ENCODE results near the gene BPTF.
"Not testable (repeated sequence)": the region's sequence is repeated elsewhere in the genome, so short reads cannot be mapped to it uniquely, and the experiment has no call there.

The BPTF gene

DNA sequence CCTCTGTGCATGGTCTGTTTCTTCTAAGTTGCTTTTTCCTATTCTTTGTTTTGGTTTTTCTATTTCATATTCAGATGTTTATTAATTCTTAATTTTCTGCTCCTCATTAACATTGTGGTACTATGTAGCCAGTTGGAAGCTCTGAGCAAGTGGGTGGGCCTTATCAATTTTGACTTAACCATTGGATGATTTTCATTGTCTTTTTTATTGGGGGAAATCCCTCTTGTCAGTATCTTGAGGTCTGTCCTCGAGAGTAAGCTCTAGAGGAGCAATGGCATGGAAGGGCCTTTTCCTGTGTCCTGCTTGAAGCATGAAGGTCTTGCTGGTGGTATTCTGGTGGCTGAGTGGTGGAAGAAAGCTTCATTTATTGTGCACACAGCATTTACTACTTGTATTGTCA is 31.1 kb downstream of the BPTF start:
- H3K27ac ChIP-seq (replicated peaks; ENCODE audit: low read length); H2BK12ac ChIP-seq (ENCODE audit: low read length); H4K91ac ChIP-seq (ENCODE audit: low read depth, low read length, poor library complexity); H3K79me1 ChIP-seq (ENCODE audit: low read depth, low read length); H3K4me3 ChIP-seq (ENCODE audit: low read length in 2 of 2); H2BK5ac ChIP-seq (ENCODE audit: low read length); H3K23ac ChIP-seq (ENCODE audit: low read depth, low read length, poor library complexity); H4K8ac ChIP-seq (ENCODE audit: low read depth, low read length); H2AK5ac ChIP-seq (ENCODE audit: low read depth, low read length); H2BK15ac ChIP-seq (ENCODE audit: low read length); H3K9ac ChIP-seq (ENCODE audit: low read depth, low read length, poor library complexity); H3K27me3 ChIP-seq (ENCODE audit: control insufficient read depth in 3 of 3, insufficient read depth in 3 of 3, low read depth in 1 of 3, low read length in 3 of 3); H3K18ac ChIP-seq (ENCODE audit: low read length); H3K14ac ChIP-seq (ENCODE audit: low read length); H3K4ac ChIP-seq (ENCODE audit: low read length); H2BK120ac ChIP-seq (ENCODE audit: low read depth, low read length); H3K4me2 ChIP-seq (ENCODE audit: insufficient read depth, low read length, poor library complexity, severe bottlenecking); H3K4me1 ChIP-seq (ENCODE audit: control insufficient read depth in 2 of 2, insufficient read depth in 1 of 2, low read depth in 1 of 2, low read length in 2 of 2); H2AFZ ChIP-seq (ENCODE audit: low read length); DNase-seq (ENCODE audit: low spot score): not testable (repeated sequence)
- Histone ChIP-seq H3K36me3 (replicated peaks in 1 of 2; ENCODE audit: control insufficient read depth in 2 of 2, insufficient read depth in 2 of 2, low read length in 2 of 2) (peaks cover 12 to 50% of the 10 kb centered on the region in 2 donors), H3K9me3 (replicated peaks in 1 of 2; ENCODE audit: control insufficient read depth in 2 of 2, insufficient read depth in 1 of 2, low read depth in 1 of 2, low read length in 2 of 2) (peaks cover 6 to 18% of the 10 kb centered on the region in 2 donors)
- WGBS, 2 donors (ENCODE audit: extremely low coverage in 2 of 2, insufficient read length in 2 of 2, insufficient replicate concordance in 1 of 2): no CpG with 5 or more reads among the region's 1 CpG

DNA sequence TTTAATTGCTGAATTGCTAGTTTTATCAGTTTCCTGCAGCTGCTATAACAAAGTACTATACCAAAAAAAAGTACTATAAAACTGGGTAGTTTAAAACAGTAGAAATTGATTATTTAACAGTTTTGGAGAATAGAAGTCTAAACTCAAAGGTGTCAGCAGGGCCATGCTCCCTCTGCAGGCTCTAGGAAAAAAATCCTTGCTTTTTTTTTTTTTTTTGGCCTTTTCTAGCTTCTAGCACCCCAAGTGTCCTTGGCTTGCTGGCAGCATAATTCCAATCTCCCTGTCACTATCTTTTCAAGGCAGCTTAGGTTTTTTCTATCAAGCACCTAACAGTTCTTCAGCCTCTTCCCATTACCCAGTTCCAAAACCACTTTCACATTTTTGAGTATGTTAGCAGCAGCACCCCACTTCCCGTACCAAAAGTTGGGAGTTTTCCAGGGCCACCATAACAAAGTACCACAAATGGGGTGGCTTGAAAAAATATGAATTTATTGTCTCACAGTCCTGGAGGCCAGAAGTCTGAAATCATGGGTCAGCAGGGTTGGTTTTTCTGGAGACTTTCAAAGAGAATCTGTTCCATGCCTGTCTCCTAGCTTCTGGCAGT is 37.4 kb downstream of the BPTF start:
- H4K8ac ChIP-seq (ENCODE audit: low read depth, low read length): no peak overlapping the region
- H2BK12ac ChIP-seq (ENCODE audit: low read length): no peak overlapping the region
- no peak overlapping the region for H3K27ac ChIP-seq (replicated peaks; ENCODE audit: low read length)
- H3K4me3 ChIP-seq (ENCODE audit: low read length in 2 of 2): no peak overlapping the region
- no peak overlapping the region for H3K4ac ChIP-seq (ENCODE audit: low read length)
- no peak overlapping the region for H3K4me2 ChIP-seq (ENCODE audit: insufficient read depth, low read length, poor library complexity, severe bottlenecking)
- no peak overlapping the region for H3K18ac ChIP-seq (ENCODE audit: low read length)
- H3K9ac ChIP-seq (ENCODE audit: low read depth, low read length, poor library complexity): no peak overlapping the region
- H3K14ac ChIP-seq (ENCODE audit: low read length): no peak overlapping the region
- H3K9me3 ChIP-seq (replicated peaks in 1 of 2; ENCODE audit: control insufficient read depth in 2 of 2, insufficient read depth in 1 of 2, low read depth in 1 of 2, low read length in 2 of 2): peaks cover 0 to 1% of the 10 kb centered on the region in 2 donors
- H3K4me1 ChIP-seq (ENCODE audit: control insufficient read depth in 2 of 2, insufficient read depth in 1 of 2, low read depth in 1 of 2, low read length in 2 of 2): no peaks in the 10 kb centered on the region
- H2BK120ac ChIP-seq (ENCODE audit: low read depth, low read length): no peak overlapping the region
- H3K79me1 ChIP-seq (ENCODE audit: low read depth, low read length): no peaks in the 10 kb centered on the region
- H3K36me3 ChIP-seq (replicated peaks in 1 of 2; ENCODE audit: control insufficient read depth in 2 of 2, insufficient read depth in 2 of 2, low read length in 2 of 2): peaks cover 6 to 55% of the 10 kb centered on the region in 2 donors
- H2BK5ac ChIP-seq (ENCODE audit: low read length): no peak overlapping the region
- no peak for DNase-seq (ENCODE audit: low spot score)
- no peak overlapping the region for H2AK5ac ChIP-seq (ENCODE audit: low read depth, low read length)
- H2BK15ac ChIP-seq (ENCODE audit: low read length): no peak overlapping the region
- no peak overlapping the region for H2AFZ ChIP-seq (ENCODE audit: low read length)
- H4K91ac ChIP-seq (ENCODE audit: low read depth, low read length, poor library complexity): no peak overlapping the region
- WGBS, 2 donors (ENCODE audit: extremely low coverage in 2 of 2, insufficient read length in 2 of 2, insufficient replicate concordance in 1 of 2): no CpG with 5 or more reads among the region's 1 CpG
- no peak overlapping the region for H3K23ac ChIP-seq (ENCODE audit: low read depth, low read length, poor library complexity)
- H3K27me3 ChIP-seq (ENCODE audit: control insufficient read depth in 3 of 3, insufficient read depth in 3 of 3, low read depth in 1 of 3, low read length in 3 of 3): no peaks in the 10 kb centered on the region

DNA sequence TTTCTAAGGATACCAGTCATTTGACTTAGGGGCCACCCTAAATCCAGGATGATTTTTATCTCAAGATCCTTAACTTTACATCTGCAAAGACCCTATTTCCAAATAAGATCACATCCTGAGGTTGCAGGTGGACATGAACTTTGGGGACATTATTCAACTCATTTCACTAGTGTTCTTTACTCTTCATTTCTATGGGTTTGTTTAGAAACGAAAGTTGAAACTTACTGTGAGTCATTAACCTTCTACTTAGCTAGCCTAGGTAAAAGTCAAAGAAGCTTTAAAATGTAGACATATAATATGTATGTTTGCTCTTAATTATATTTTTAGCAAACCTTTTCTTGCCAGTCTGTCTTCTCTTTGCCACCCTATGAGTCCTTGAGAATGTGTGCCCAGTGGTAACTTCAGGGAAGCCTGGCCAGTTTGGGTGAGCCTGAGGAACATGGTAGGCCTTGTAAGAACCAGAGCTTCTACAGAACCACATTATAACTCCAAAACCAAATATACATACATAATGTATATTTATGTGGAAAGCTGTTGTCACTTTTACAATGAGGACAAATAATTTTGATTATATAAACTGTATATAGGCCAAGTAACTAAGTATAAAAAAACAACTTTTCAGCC is 38.4 kb downstream of the BPTF start:
- Histone ChIP-seq H3K27me3 (ENCODE audit: control insufficient read depth in 3 of 3, insufficient read depth in 3 of 3, low read depth in 1 of 3, low read length in 3 of 3) (no peaks in the 10 kb centered on the region), H3K36me3 (replicated peaks in 1 of 2; ENCODE audit: control insufficient read depth in 2 of 2, insufficient read depth in 2 of 2, low read length in 2 of 2) (peaks cover 8 to 62% of the 10 kb centered on the region in 2 donors), H2BK12ac (ENCODE audit: low read length) (no peak overlapping the region), H3K79me1 (ENCODE audit: low read depth, low read length) (no peaks in the 10 kb centered on the region), H3K4me1 (ENCODE audit: control insufficient read depth in 2 of 2, insufficient read depth in 1 of 2, low read depth in 1 of 2, low read length in 2 of 2) (no peaks in the 10 kb centered on the region), H3K9ac (ENCODE audit: low read depth, low read length, poor library complexity) (no peak overlapping the region), H3K18ac (ENCODE audit: low read length) (no peak overlapping the region), H3K14ac (ENCODE audit: low read length) (no peak overlapping the region), H4K8ac (ENCODE audit: low read depth, low read length) (no peak overlapping the region), H2AFZ (ENCODE audit: low read length) (no peak overlapping the region), H2BK120ac (ENCODE audit: low read depth, low read length) (no peak overlapping the region), H3K27ac (replicated peaks; ENCODE audit: low read length) (no peak overlapping the region), H2BK5ac (ENCODE audit: low read length) (no peak overlapping the region), H3K23ac (ENCODE audit: low read depth, low read length, poor library complexity) (no peak overlapping the region), H3K4me2 (ENCODE audit: insufficient read depth, low read length, poor library complexity, severe bottlenecking) (no peak overlapping the region), H2BK15ac (ENCODE audit: low read length) (no peak overlapping the region), H2AK5ac (ENCODE audit: low read depth, low read length) (no peak overlapping the region), H3K4me3 (ENCODE audit: low read length in 2 of 2) (no peak overlapping the region), H3K9me3 (replicated peaks in 1 of 2; ENCODE audit: control insufficient read depth in 2 of 2, insufficient read depth in 1 of 2, low read depth in 1 of 2, low read length in 2 of 2) (peaks cover 0 to 1% of the 10 kb centered on the region in 2 donors), H3K4ac (ENCODE audit: low read length) (no peak overlapping the region), H4K91ac (ENCODE audit: low read depth, low read length, poor library complexity) (no peak overlapping the region)
- no peak for DNase-seq (ENCODE audit: low spot score)
- no CpG with 5 or more reads among the region's 1 CpG for WGBS, 2 donors (ENCODE audit: extremely low coverage in 2 of 2, insufficient read length in 2 of 2, insufficient replicate concordance in 1 of 2)

DNA sequence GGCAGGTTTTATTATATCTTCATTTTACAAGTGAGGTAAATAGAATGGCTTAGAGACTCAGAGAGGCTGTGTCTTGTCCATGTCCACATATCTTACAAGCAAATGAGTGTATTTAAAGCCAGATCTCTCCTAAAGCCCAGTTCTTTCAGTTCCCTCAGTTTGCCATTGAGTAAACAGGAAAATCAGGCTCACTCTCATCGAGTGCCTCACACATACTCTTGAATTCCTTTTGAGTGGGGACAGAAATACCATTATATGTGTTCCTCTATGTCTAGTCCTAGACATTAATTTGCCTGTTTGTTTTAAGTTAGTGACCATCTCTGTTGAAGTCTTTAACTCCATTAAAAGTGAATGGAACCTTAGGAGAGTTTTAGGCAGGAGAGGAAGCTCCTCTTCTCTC is 40.1 kb downstream of the BPTF start:
- no peaks in the 10 kb centered on the region for H3K4me1 ChIP-seq (ENCODE audit: control insufficient read depth in 2 of 2, insufficient read depth in 1 of 2, low read depth in 1 of 2, low read length in 2 of 2)
- H3K18ac ChIP-seq (ENCODE audit: low read length): no peak overlapping the region
- no peak overlapping the region for H2BK15ac ChIP-seq (ENCODE audit: low read length)
- H2AK5ac ChIP-seq (ENCODE audit: low read depth, low read length): no peak overlapping the region
- no peak overlapping the region for H3K23ac ChIP-seq (ENCODE audit: low read depth, low read length, poor library complexity)
- H4K91ac ChIP-seq (ENCODE audit: low read depth, low read length, poor library complexity): no peak overlapping the region
- no peak overlapping the region for H3K4ac ChIP-seq (ENCODE audit: low read length)
- no CpG with 5 or more reads among the region's 1 CpG for WGBS, 2 donors (ENCODE audit: extremely low coverage in 2 of 2, insufficient read length in 2 of 2, insufficient replicate concordance in 1 of 2)
- H3K4me3 ChIP-seq (ENCODE audit: low read length in 2 of 2): no peak overlapping the region
- H3K27ac ChIP-seq (replicated peaks; ENCODE audit: low read length): no peak overlapping the region
- no peak overlapping the region for H4K8ac ChIP-seq (ENCODE audit: low read depth, low read length)
- no peak overlapping the region for H2AFZ ChIP-seq (ENCODE audit: low read length)
- H3K79me1 ChIP-seq (ENCODE audit: low read depth, low read length): no peaks in the 10 kb centered on the region
- H3K4me2 ChIP-seq (ENCODE audit: insufficient read depth, low read length, poor library complexity, severe bottlenecking): no peak overlapping the region
- H3K9me3 ChIP-seq (replicated peaks in 1 of 2; ENCODE audit: control insufficient read depth in 2 of 2, insufficient read depth in 1 of 2, low read depth in 1 of 2, low read length in 2 of 2): peaks cover 1 to 5% of the 10 kb centered on the region in 2 donors
- no peaks in the 10 kb centered on the region for H3K27me3 ChIP-seq (ENCODE audit: control insufficient read depth in 3 of 3, insufficient read depth in 3 of 3, low read depth in 1 of 3, low read length in 3 of 3)
- no peak overlapping the region for H2BK5ac ChIP-seq (ENCODE audit: low read length)
- peaks cover 8 to 73% of the 10 kb centered on the region in 2 donors for H3K36me3 ChIP-seq (replicated peaks in 1 of 2; ENCODE audit: control insufficient read depth in 2 of 2, insufficient read depth in 2 of 2, low read length in 2 of 2)
- no peak overlapping the region for H2BK120ac ChIP-seq (ENCODE audit: low read depth, low read length)
- no peak overlapping the region for H3K14ac ChIP-seq (ENCODE audit: low read length)
- DNase-seq (ENCODE audit: low spot score): no peak
- H3K9ac ChIP-seq (ENCODE audit: low read depth, low read length, poor library complexity): no peak overlapping the region
- no peak overlapping the region for H2BK12ac ChIP-seq (ENCODE audit: low read length)

All from neuronal stem cell (in vitro differentiated cells).